ENCODE measurements around the gene ARL4C.
"Not testable (repeated sequence)": the region's sequence is repeated elsewhere in the genome, so short reads cannot be mapped to it uniquely, and the experiment has no call there.

The ARL4C gene

GRCh38 chr2:234457421-234457820 is 39.5 kb downstream of the ARL4C start:
- H3K9me3 ChIP-seq (ENCODE audit: insufficient read depth, low read length): no peaks in the 10 kb centered on the region
- H3K36me3 ChIP-seq (ENCODE audit: low read length): no peaks in the 10 kb centered on the region
- no peaks in the 10 kb centered on the region for H3K9me2 ChIP-seq (replicated peaks; ENCODE audit: insufficient read depth, low read length)
- H3K27me3 ChIP-seq (ENCODE audit: low read length): no peaks in the 10 kb centered on the region
- no peaks in the 10 kb centered on the region for H4K20me1 ChIP-seq (ENCODE audit: low read depth, low read length)
- no peaks in the 10 kb centered on the region for H3F3A ChIP-seq (ENCODE audit: insufficient read depth)
- TF ChIP-seq EZH2phosphoT487 (conservative IDR thresholded peaks at IDR 0.05; ENCODE audit: low read length): no peak
- no peak overlapping the region for H3K9ac ChIP-seq (ENCODE audit: low read length)
- H2AFZ ChIP-seq (ENCODE audit: low read depth, low read length, severe bottlenecking): no peak overlapping the region
- no peaks in the 10 kb centered on the region for H3K79me2 ChIP-seq (ENCODE audit: insufficient read depth, low read length)
- no peak overlapping the region for H3K27ac ChIP-seq (ENCODE audit: low read depth, low read length)
- no peak overlapping the region for H3K4me3 ChIP-seq (ENCODE audit: insufficient read depth, low read length, poor library complexity, severe bottlenecking)
- no peak overlapping the region for H3K4me2 ChIP-seq (ENCODE audit: low read depth, low read length, poor library complexity, severe bottlenecking)

DNA sequence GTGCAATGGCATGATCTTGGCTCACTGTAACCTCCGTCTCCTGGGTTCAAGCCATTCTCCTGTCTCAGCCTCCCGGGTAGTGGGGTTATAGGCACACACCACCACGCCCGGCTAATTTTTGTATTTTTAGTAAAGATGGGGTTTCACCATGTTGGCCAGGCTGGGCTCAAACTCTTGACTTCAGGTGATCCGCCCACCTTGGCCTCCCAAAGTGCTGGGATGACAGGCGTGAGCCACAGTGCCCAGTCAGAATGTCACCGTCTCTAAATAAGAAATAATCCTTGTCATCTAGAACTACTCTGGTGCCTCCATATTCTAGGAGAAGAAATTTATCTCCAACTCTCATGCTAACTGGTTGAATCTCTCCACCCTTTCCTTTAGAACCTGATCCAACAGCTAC is 41.6 kb downstream of the ARL4C start:
- not testable (repeated sequence) for H4K20me1 ChIP-seq (ENCODE audit: low read depth, low read length); H3K79me2 ChIP-seq (ENCODE audit: insufficient read depth, low read length); H3K4me3 ChIP-seq (ENCODE audit: insufficient read depth, low read length, poor library complexity, severe bottlenecking); H3K27ac ChIP-seq (ENCODE audit: low read depth, low read length); H2AFZ ChIP-seq (ENCODE audit: low read depth, low read length, severe bottlenecking); H3K9ac ChIP-seq (ENCODE audit: low read length); H3K27me3 ChIP-seq (ENCODE audit: low read length); H3F3A ChIP-seq (ENCODE audit: insufficient read depth); H3K9me2 ChIP-seq (replicated peaks; ENCODE audit: insufficient read depth, low read length); H3K36me3 ChIP-seq (ENCODE audit: low read length); H3K9me3 ChIP-seq (ENCODE audit: insufficient read depth, low read length); H3K4me2 ChIP-seq (ENCODE audit: low read depth, low read length, poor library complexity, severe bottlenecking)

DNA sequence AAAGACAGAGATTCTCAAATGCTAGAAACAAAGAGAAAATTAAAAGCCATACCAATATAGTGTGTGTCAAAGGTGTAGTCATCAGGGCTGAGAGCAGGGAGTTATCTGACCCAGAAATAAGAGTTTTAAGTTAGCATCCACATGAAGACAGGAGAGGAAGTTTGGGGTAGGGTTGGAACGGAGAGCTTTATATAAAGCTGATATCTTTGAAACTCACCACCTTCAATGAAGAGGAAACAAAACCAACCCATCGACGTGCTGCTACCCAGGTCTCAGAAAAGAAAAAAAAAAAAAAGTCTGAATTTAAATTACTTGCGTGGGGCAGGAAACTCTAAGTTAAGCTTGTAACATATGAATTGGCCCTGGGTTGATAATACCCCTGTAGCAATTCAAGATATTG is 42.4 kb downstream of the ARL4C start:
- Histone ChIP-seq H2AFZ (ENCODE audit: low read depth, low read length, severe bottlenecking) (peak overlapping the region; percentile 27), H3K9me2 (replicated peaks; ENCODE audit: insufficient read depth, low read length) (no peaks in the 10 kb centered on the region), H3K36me3 (ENCODE audit: low read length) (no peaks in the 10 kb centered on the region), H3K9me3 (ENCODE audit: insufficient read depth, low read length) (no peaks in the 10 kb centered on the region), H3F3A (ENCODE audit: insufficient read depth) (no peaks in the 10 kb centered on the region), H3K9ac (ENCODE audit: low read length) (no peak overlapping the region), H4K20me1 (ENCODE audit: low read depth, low read length) (no peaks in the 10 kb centered on the region), H3K79me2 (ENCODE audit: insufficient read depth, low read length) (no peaks in the 10 kb centered on the region), H3K4me3 (ENCODE audit: insufficient read depth, low read length, poor library complexity, severe bottlenecking) (no peak overlapping the region), H3K27ac (ENCODE audit: low read depth, low read length) (peak overlapping the region; percentile 20; the same call in 1 of the 2 replicates), H3K4me2 (ENCODE audit: low read depth, low read length, poor library complexity, severe bottlenecking) (peak overlapping the region; percentile 44), H3K27me3 (ENCODE audit: low read length) (no peaks in the 10 kb centered on the region)
- no peak for TF ChIP-seq CTCF (IDR thresholded peaks at IDR 0.05; ENCODE audit: insufficient read depth, low read length, poor library complexity, severe bottlenecking)

DNA sequence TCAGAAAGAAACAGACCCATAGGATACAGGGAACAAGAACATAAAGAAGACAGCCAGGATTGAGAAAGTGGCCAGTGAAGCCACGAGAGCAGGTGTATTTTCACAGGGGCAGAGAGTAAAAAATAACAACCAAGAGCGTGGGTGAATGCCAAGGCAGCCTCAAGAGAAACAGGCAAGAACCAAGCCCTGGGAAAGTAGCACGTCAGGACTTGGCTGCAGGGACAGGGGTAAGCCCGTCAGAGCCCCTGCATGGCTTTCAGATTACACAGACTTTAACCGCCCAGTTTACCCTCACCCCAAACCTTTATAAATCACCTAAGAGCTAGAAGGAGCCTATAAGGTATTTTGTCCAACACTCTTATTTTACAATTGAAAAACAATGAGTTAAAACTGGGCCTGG is 43.7 kb downstream of the ARL4C start:
- Histone ChIP-seq H3K27me3 (ENCODE audit: low read length) (no peaks in the 10 kb centered on the region), H3F3A (ENCODE audit: insufficient read depth) (no peaks in the 10 kb centered on the region), H2AFZ (ENCODE audit: low read depth, low read length, severe bottlenecking) (no peak overlapping the region), H3K27ac (ENCODE audit: low read depth, low read length) (no peak overlapping the region), H3K9ac (ENCODE audit: low read length) (no peak overlapping the region), H4K20me1 (ENCODE audit: low read depth, low read length) (no peaks in the 10 kb centered on the region), H3K36me3 (ENCODE audit: low read length) (no peaks in the 10 kb centered on the region), H3K4me3 (ENCODE audit: insufficient read depth, low read length, poor library complexity, severe bottlenecking) (no peak overlapping the region), H3K79me2 (ENCODE audit: insufficient read depth, low read length) (no peaks in the 10 kb centered on the region), H3K9me2 (replicated peaks; ENCODE audit: insufficient read depth, low read length) (no peaks in the 10 kb centered on the region), H3K9me3 (ENCODE audit: insufficient read depth, low read length) (no peaks in the 10 kb centered on the region), H3K4me2 (ENCODE audit: low read depth, low read length, poor library complexity, severe bottlenecking) (peak overlapping the region; percentile 5)
- no peak for TF ChIP-seq EZH2phosphoT487 (conservative IDR thresholded peaks at IDR 0.05; ENCODE audit: low read length)
- no peak for TF ChIP-seq CTCF (IDR thresholded peaks at IDR 0.05; ENCODE audit: insufficient read depth, low read length, poor library complexity, severe bottlenecking)

Data from SU-DHL-6 (cell line).